IPS DF 6.9 (cell line): ENCODE data around the gene KCNJ4.
A peak's percentile ranks its signal among the peaks of the same experiment; 100 is the strongest.

ENCODE experiments used
- DNase-seq: peaks from one replicate; pipeline ENCODE4 v3.0.0-alpha.2; 2013; ENCODE audit warnings: low read depth, low spot score
- H3K27ac ChIP-seq: one replicate; pipeline ENCODE4 v1.5.1; 2013; ENCODE audit warnings: low read length, control low read depth
- H3K27me3 ChIP-seq: 2 replicates; pipeline ENCODE4 v1.6.1; 2013; ENCODE audit warnings: mild to moderate bottlenecking, low read length; ENCODE audit not compliant: control insufficient read depth, insufficient read depth
- H3K36me3 ChIP-seq: 2 replicates; pipeline ENCODE4 v1.6.1; 2013; ENCODE audit warnings: low read length; ENCODE audit not compliant: control insufficient read depth, insufficient read depth
- H3K4me1 ChIP-seq: 2 replicates; pipeline ENCODE4 v1.6.1; 2013; ENCODE audit warnings: low read length; ENCODE audit not compliant: control insufficient read depth, insufficient read depth
- H3K4me3 ChIP-seq: 2 replicates; pipeline ENCODE4 v1.5.1; 2013; ENCODE audit warnings: mild to moderate bottlenecking, low read length
- H3K9me3 ChIP-seq: 2 replicates; pipeline ENCODE4 v1.6.1; 2013; ENCODE audit warnings: low read length, inconsistent platforms; ENCODE audit not compliant: control insufficient read depth, insufficient read depth
- WGBS: extraction: QIAGEN DNeasy Blood & Tissue Kit; methylation state at CpG from one replicate; pipeline ENCODE4 v1.1.7; 2013; ENCODE audit warnings: mixed read lengths, missing lambda C conversion rate; ENCODE audit not compliant: insufficient read length, insufficient coverage; 5-methylcytosine and 5-hydroxymethylcytosine counted together

The KCNJ4 gene

GRCh38 chr22:38461414-38462081, 6.5 kb upstream of the KCNJ4 start:
- no peaks in the 10 kb centered on the region for H3K36me3 ChIP-seq
- DNase-seq = peak; percentile 91
- H3K4me1 ChIP-seq = 0 out of 2 replicates have a peak, but pooled peaks cover 1% of the 10 kb centered on the region
- no peaks in the 10 kb centered on the region for H3K9me3 ChIP-seq
- no peak overlapping the region for H3K4me3 ChIP-seq
- peaks cover 2% of the 10 kb centered on the region; the same call in 1 of the 2 replicates for H3K27me3 ChIP-seq
- H3K27ac ChIP-seq = no peak overlapping the region
- WGBS = no CpG with 5 or more reads among the region's 51 CpGs

GRCh38 chr22:38461057-38461413, 6.0 kb upstream of the KCNJ4 start:
- Histone ChIP-seq H3K36me3 (no peaks in the 10 kb centered on the region), H3K27ac (no peak overlapping the region), H3K4me3 (no peak overlapping the region), H3K9me3 (no peaks in the 10 kb centered on the region), H3K27me3 (peaks cover 4% of the 10 kb centered on the region; the same call in 1 of the 2 replicates), H3K4me1 (0 out of 2 replicates have a peak, but pooled peaks cover 1% of the 10 kb centered on the region)
- DNase-seq = no peak
- WGBS = no CpG with 5 or more reads among the region's 9 CpGs

- H3K27me3 ChIP-seq = peaks cover 4% of the 10 kb centered on the region; the same call in 1 of the 2 replicates
Measured at GRCh38 chr22:38460426-38460840, 5.4 kb upstream of the KCNJ4 start.

GRCh38 chr22:38456841-38457699, 2.1 kb upstream of the KCNJ4 start:
- peaks cover 15% of the 10 kb centered on the region for H3K27me3 ChIP-seq
- no peak for DNase-seq

More at GRCh38 chr22:38460426-38460840, 5.4 kb upstream of the KCNJ4 start:
- H3K4me1 ChIP-seq = 0 out of 2 replicates have a peak, but pooled peaks cover 1% of the 10 kb centered on the region
- no peaks in the 10 kb centered on the region for H3K9me3 ChIP-seq
- H3K36me3 ChIP-seq = no peaks in the 10 kb centered on the region; the same call in 1 of the 2 replicates
- no peak overlapping the region for H3K4me3 ChIP-seq
- 100% methylated on average over 2 of the region's 8 CpGs for WGBS
- no peak for DNase-seq
- H3K27ac ChIP-seq = no peak overlapping the region

GRCh38 chr22:38456272-38456835, 1.4 kb upstream of the KCNJ4 start:
- no peak overlapping the region for H3K27ac ChIP-seq
- H3K27me3 ChIP-seq = peaks cover 15% of the 10 kb centered on the region
- H3K9me3 ChIP-seq = no peaks in the 10 kb centered on the region
- peak overlapping the region; percentile 43; the same call in 1 of the 2 replicates for H3K4me3 ChIP-seq
- WGBS = no CpG with 5 or more reads among the region's 17 CpGs
- H3K36me3 ChIP-seq = no peaks in the 10 kb centered on the region; the same call in 1 of the 2 replicates
- 0 out of 2 replicates have a peak, but pooled peaks cover 1% of the 10 kb centered on the region for H3K4me1 ChIP-seq
- no peak for DNase-seq

More at GRCh38 chr22:38456841-38457699, 2.1 kb upstream of the KCNJ4 start:
- no peaks in the 10 kb centered on the region; the same call in 1 of the 2 replicates for H3K36me3 ChIP-seq
- no peak overlapping the region for H3K4me3 ChIP-seq
- H3K9me3 ChIP-seq = no peaks in the 10 kb centered on the region
- H3K27ac ChIP-seq = no peak overlapping the region
- 0 out of 2 replicates have a peak, but pooled peaks cover 1% of the 10 kb centered on the region for H3K4me1 ChIP-seq
- WGBS = no CpG with 5 or more reads among the region's 14 CpGs

DNA sequence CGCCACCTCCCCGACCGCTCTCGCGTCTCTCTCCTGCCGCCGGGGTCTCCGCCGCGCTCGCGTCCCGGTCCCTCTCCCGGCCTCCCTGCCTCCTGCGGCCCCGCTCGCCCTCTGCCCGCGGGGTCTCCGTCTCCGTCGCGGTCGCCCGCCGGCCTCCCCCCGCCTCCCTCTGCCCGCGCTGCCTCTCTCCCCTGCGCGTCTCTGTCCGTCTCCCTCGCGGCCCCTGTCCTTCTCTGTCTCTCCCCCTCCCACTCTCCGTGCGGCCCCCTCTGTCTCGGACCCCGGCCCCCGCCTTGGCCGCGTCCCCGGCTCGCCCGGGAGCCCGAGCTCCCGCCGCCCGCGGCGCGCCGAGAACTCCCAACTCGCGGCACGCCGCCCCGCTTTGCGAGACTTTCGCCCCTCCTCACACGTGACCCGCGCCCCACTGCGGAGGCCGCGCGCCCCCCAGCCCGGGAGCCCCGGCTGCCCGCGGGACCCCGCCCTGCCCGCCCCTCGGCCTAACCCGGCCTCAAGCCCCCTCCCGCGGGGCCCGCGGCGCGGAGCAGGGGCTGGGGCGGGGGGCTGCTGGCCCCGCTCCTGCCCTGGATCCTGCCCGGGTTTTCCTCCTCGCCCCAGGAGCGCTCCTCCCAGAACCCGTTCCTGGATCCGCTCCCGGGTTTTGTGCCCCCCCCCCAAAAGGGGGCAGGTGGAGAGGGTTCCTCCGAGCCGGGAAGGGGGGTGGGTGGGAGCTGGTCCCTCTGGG, 702 bp upstream of the KCNJ4 start:
- no CpG with 5 or more reads among the region's 90 CpGs for WGBS
- H3K4me1 ChIP-seq = no peaks in the 10 kb centered on the region
- no peak for DNase-seq
- H3K27me3 ChIP-seq = peaks cover 15% of the 10 kb centered on the region
- no peak overlapping the region for H3K27ac ChIP-seq
- H3K36me3 ChIP-seq = no peaks in the 10 kb centered on the region; the same call in 1 of the 2 replicates
- H3K9me3 ChIP-seq = no peaks in the 10 kb centered on the region
- H3K4me3 ChIP-seq = peak overlapping the region; percentile 43; the same call in 1 of the 2 replicates

DNA sequence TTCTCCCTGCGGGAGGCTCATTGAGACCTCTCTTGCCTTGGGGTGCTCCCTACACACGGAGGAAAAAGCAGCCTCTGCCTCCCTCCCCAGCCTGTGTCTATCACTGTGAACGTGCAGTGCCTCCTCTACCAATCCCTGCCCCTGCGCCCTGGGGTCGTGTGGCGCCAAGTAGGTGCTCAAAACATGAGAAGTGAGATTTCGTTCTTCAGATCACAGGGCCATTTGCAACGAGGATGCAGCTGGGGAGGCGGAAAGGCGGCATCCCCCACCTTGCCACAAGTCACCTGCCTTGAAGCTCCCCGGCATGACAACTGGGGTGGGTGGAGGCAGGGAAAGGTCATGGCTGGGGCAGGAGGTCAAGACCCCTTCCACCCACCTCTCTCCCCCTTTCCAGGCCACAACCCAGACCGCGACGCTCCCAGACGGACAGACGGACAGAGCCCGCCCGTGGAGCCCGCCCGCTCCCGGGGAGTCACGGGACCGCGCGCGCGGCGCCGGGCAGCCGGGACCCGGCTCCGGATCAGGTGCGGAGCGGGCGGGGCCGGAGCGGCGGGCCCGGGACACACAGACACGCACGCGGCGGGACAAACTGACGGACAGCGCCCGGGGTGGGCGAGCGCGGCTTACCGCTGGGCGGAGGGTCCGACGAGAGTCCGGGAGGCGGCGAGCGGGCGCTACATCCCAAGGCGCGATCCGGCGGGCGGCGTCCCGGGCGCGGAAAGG, 485 bp downstream of the KCNJ4 start:
- no peak for DNase-seq
- no peak overlapping the region for H3K27ac ChIP-seq
- no peaks in the 10 kb centered on the region for H3K4me1 ChIP-seq
- WGBS = no CpG with 5 or more reads among the region's 67 CpGs
- peaks cover 15% of the 10 kb centered on the region for H3K27me3 ChIP-seq
- H3K36me3 ChIP-seq = no peaks in the 10 kb centered on the region; the same call in 1 of the 2 replicates
- H3K4me3 ChIP-seq = peak overlapping the region; percentile 36; the same call in 1 of the 2 replicates
- H3K9me3 ChIP-seq = no peaks in the 10 kb centered on the region

DNA sequence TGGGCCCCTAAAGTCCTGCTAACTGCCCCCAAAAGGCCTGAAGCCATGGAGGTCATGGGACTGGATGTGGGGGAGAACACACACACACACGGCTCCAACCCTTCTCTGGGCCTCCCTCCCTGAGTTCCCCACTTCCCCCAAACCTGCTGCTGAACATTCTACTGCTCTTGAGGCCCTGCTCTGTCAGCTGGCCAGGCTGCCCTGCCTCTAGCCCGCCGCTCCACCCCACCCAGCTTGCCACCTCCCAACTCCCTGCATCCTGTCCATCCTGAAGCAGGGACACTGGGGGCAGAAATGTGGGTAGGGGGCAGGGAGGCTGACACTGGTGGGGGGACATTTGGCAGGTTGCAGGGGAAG, 1.0 kb downstream of the KCNJ4 start:
- H3K36me3 ChIP-seq = no peaks in the 10 kb centered on the region; the same call in 1 of the 2 replicates
- H3K9me3 ChIP-seq = no peaks in the 10 kb centered on the region
- H3K27me3 ChIP-seq = peaks cover 15% of the 10 kb centered on the region
- WGBS = no CpG with 5 or more reads among the region's 3 CpGs
- DNase-seq = no peak
- H3K4me1 ChIP-seq = no peaks in the 10 kb centered on the region
- no peak overlapping the region for H3K4me3 ChIP-seq
- H3K27ac ChIP-seq = no peak overlapping the region

GRCh38 chr22:38453066-38453672, 1.8 kb downstream of the KCNJ4 start:
- H3K4me1 ChIP-seq = no peaks in the 10 kb centered on the region; the same call in 1 of the 2 replicates
- H3K27ac ChIP-seq = no peak overlapping the region
- H3K27me3 ChIP-seq = peaks cover 15% of the 10 kb centered on the region
- H3K4me3 ChIP-seq = no peak overlapping the region
- no peaks in the 10 kb centered on the region; the same call in 1 of the 2 replicates for H3K36me3 ChIP-seq
- no peaks in the 10 kb centered on the region for H3K9me3 ChIP-seq
- no peak for DNase-seq
- no CpG with 5 or more reads among the region's 11 CpGs for WGBS
